GM18517 (cell line): ENCODE data around the gene RNASE12.
"Not testable (repeated sequence)": the region's sequence is repeated elsewhere in the genome, so short reads cannot be mapped to it uniquely, and the experiment has no call there.

Experiments
- ATAC-seq: cut with Tn5 transposase; IDR thresholded peaks from one replicate; pipeline ENCODE4 v1.9.1; 2021; ENCODE audit warnings: mild to moderate bottlenecking, moderate library complexity; ENCODE audit not compliant: unreplicated experiment

Gene RNASE12

GRCh38 chr14:20614038-20614840 is 23.1 kb upstream of the RNASE12 start:
- ATAC-seq, result peak; percentile 1

DNA sequence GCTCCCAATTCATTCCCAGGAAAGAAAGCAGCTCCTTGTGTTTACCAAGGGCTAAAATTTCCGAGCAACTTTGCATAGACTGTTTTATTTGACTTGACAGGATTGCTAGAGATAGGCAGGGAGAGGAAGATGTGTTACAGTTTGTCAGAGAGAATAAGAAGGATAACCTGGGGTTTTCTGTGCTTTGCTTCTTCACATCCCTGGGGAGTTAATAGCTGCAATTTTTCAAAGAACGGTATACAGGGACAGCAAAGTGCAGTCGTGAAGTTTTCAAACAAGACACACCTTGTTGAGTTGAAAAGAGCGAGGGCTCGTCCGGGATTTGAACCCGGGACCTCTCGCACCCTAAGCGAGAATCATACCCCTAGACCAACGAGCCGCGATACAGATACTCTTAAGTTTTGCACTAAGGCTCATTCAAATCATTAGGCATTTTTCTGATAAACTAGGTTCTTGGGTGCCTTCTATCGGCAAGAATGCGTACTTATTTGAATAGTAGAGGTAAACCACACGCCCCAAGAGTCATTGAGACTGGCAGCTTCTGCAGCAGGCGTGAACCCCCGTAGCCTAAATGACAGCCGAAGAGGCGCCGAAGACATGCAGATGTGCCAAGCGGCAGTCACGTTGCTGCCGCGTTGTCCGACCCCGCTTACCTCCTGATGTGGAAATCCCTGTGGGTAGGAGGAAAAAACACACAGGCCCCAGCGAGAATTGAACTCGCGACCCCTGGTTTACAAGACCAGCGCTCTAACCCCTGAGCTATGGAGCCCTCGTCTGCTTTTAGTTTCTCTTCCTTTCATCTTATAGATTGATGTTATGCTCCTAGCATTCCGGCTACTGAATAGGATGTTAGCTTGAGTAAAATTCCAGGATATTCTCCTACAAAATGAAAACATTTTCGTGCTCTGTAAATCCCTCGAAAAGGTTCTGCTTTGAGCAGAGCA is 22.2 kb upstream of the RNASE12 start:
- peak; percentile 63 for ATAC-seq

GRCh38 chr14:20612403-20612802 is 21.2 kb upstream of the RNASE12 start:
- no peak for ATAC-seq

- no peak for ATAC-seq
Observed at GRCh38 chr14:20611277-20611676, 20.1 kb upstream of the RNASE12 start.

- ATAC-seq, result peak; percentile 26
Observed at GRCh38 chr14:20610002-20610765, 19.0 kb upstream of the RNASE12 start.

DNA sequence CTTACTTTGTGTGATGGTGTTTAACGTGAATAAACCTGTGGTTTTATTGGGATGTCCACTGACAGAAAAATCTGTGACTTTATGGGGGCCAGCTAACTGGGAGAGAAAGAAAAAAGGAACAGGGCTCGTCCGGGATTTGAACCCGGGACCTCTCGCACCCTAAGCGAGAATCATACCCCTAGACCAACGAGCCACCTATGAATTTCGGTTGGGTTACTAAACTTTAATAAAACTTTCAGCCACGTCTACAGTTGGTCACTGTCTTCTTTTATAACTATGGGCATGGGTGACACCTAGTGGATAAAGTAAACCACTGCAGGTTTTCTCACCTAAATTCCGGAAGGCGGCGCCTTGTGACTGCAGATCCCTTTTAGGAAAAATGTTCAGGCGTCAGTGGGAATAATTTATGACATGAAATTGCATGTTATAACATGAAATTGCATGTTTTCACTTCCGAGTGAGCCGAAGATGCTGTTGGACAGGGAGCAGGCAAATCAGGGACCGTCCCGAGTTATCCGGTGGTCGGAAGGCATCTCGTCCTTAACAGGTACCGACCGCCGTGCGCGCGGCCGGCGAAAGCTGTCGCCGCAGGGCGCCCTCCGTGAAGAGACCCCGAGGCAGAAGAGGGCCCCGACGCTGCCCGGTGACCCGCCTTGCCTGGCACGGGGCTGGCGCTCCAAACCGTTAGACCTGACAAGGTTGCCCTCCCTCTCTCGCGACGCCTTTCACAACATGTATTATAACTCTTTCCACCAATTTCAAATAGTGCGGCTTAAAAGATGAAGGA is 18.2 kb upstream of the RNASE12 start:
- ATAC-seq, result no peak

DNA sequence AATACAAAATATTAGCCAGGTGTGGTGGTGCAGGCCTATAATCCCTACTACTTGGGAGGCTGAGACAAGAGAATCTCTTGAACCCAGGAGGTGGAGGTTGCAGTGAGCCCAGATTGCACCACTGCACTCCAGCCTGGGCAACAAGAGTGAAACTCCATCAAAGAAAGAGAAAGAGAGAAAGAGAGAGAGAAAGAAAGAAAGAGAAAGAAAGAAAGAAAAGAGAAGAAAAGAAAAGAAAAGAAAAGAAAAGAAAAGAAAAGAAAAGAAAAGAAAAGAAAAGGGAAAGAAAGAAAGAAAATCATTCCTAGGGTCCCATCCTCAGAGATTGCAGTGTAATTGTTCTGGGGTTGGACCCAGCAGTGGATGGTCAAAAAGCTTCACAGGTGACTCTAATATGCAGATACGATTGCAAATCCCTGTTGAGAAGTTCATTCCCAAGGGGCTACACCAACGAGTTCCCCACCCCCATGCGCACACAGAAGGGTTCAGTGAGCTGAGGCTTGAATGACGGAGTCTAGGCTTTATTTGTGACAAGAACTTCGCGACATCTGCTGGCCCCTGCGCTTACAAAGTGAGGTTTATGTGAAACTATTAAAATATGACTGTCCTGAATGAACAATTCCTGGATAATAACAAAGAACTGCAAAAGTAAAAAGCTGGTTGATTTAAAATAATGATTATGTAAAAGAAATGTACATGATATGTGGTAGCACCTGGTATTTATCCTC is 17.4 kb upstream of the RNASE12 start:
- ATAC-seq, result no peak

DNA sequence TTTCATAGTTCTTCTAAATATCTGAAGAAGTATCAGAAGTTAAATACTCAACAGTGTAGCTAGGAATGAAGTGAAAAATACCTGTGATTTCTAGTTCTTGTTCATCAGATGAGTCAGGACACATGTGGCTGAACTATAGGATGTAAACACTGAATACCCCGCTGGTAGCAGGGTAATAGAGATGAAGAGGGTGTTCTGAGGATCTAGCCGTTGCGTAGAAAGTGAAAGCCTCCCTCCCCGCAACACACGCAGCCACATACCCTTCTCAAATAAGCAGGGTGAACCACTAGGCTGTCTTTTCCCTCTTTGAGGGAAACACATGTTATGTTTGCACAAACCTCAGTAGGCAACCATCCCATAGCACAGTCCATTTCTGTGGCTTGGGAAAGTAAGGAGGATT is 16.4 kb upstream of the RNASE12 start:
- ATAC-seq, result no peak

DNA sequence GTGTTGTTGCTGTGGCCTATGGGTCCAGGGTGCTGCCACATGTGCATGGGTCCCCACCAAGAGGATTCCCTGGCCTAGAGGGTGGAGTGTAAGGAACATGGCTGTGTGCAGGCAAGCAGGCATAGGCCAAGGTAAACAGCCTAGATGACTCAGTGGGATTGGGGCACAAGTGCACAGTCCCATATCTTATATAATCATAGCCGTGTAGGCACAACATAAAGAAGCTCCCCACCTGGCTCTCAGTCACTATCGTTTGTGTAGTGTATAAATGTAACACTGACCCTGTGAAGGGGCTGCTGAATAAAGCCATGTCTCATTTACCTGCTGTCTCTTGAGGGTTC is 15.7 kb upstream of the RNASE12 start:
- ATAC-seq, result no peak

GRCh38 chr14:20606190-20606901 is 15.2 kb upstream of the RNASE12 start:
- no peak for ATAC-seq

GRCh38 chr14:20603813-20604690 is 12.9 kb upstream of the RNASE12 start:
- no peak for ATAC-seq

- no peak for ATAC-seq
Observed at GRCh38 chr14:20602583-20602982, 11.4 kb upstream of the RNASE12 start.

GRCh38 chr14:20601522-20601921 is 10.3 kb upstream of the RNASE12 start:
- ATAC-seq, result no peak

DNA sequence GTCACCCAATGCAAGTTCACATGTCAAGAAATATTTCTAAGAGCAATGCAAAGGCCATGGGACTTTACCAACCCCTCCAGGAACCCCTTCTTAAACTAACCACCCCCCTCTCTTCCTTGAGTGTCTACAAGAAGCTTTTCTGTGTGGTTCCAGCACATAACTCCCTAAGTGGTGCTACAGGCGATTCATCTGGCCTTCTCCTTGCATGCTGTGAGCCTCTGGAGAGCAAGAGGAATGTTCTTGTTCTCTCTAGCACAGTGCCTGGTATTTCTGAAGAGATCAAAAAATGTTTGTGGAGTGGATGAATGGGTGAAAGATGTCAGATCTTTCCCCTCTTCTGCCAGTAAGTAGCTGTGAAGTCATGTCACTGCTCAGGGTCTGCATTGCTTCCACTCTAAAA is 5.9 kb upstream of the RNASE12 start:
- ATAC-seq, result no peak

GRCh38 chr14:20595726-20596125 is 4.5 kb upstream of the RNASE12 start:
- ATAC-seq, result not testable (repeated sequence)

GRCh38 chr14:20592574-20592973 is 1.4 kb upstream of the RNASE12 start:
- no peak for ATAC-seq

GRCh38 chr14:20587489-20588154 is 3.6 kb downstream of the RNASE12 start, which contains the start of gene RNASE11:
TSS of gene RNASE11 (minus strand) at chr14:20588001.
- ATAC-seq, result no peak

DNA sequence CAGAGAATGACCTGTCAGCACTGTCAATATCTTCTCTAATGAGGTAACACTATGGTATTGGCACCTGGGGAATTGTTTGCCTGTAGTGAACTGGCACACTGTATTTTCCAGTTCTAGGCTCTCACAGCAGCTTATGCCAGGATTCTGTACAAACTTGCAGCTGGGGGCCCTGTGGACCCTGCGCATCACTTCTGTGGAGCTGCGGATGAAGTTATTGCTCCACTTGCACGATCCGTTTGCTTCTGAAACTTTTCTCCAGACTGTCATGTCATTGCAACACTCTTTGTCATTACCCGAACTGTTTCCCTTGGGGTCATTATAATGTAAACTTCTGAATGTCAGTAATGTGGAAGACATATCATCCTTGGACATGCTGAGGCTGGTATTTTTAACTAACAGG is 7.3 kb downstream of the RNASE12 start:
- no peak for ATAC-seq
